BLaER1 (cell line): ENCODE data around the gene VOPP1.

Source experiments
- H3K27ac ChIP-seq: shearing (Covaris generic); formaldehyde crosslinking; 2 replicates; pipeline ENCODE4 v1.8.1; 2022
- H3K27me3 ChIP-seq: shearing (Covaris generic); formaldehyde crosslinking; 2 replicates; pipeline ENCODE4 v1.8.1; 2022
- H3K36me3 ChIP-seq: shearing (Covaris generic); formaldehyde crosslinking; 2 replicates; pipeline ENCODE4 v1.8.1; 2022
- H3K4me1 ChIP-seq: shearing (Covaris generic); formaldehyde crosslinking; 2 replicates; pipeline ENCODE4 v1.8.1; 2022
- H3K4me2 ChIP-seq: shearing (Covaris generic); formaldehyde crosslinking; 2 replicates; pipeline ENCODE4 v1.8.1; 2022
- H3K4me3 ChIP-seq: shearing (Covaris generic); formaldehyde crosslinking; 2 replicates; pipeline ENCODE4 v1.8.1; 2022
- H3K9ac ChIP-seq: shearing (Covaris generic); formaldehyde crosslinking; 2 replicates; pipeline ENCODE4 v1.8.1; 2022
- H3K9me3 ChIP-seq: shearing (Covaris generic); formaldehyde crosslinking; 2 replicates; pipeline ENCODE4 v1.8.1; 2022
- H4K20me1 ChIP-seq: shearing (Covaris generic); formaldehyde crosslinking; 2 replicates; pipeline ENCODE4 v1.8.1; 2022
- Cebpa-rat ChIP-seq: shearing (Covaris generic); IDR thresholded peaks from 2 replicates; pipeline ENCODE4 v1.8.1; 2022

The VOPP1 gene

DNA sequence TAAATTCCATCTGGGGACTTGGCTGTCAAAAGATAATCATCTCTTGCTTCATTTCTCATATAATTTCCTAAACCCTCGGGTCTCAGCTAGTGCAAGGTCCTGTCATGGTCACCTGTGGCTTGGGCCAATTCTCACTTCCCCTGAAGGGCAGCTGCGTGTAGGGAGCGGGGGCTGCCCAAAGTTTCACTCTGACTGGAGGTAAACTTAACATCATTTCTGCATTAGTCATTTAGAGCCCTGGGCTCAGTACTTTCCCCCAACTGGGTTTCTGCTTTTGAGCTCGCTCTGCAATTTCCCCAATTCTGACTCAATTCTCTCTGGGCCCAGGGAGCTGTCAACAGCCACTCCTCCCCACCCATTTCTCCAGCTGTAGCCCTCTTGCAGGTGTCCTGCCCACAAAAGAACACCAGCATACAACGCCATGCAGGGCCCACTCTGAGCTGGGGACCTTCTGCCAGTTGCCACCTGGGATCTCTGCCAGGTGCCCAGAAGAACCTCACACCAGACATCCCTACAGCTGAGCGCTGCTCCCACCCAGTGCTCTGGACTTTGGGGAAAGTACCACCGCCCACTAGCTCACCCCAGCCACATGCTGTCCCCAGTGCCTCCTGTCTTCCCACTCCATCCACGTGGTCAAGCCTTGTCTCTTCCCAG is 37.9 kb downstream of the VOPP1 start:
- H3K4me2 ChIP-seq = peak overlapping the region; percentile 95
- H3K4me3 ChIP-seq = peak overlapping the region; percentile 46
- TF ChIP-seq Cebpa-rat = 0 out of 2 replicates have a peak, but pooled peaks have one; percentile 37
- peaks cover 59% of the 10 kb centered on the region for H4K20me1 ChIP-seq
- no peaks in the 10 kb centered on the region; the same call in 1 of the 2 replicates for H3K9me3 ChIP-seq
- no peaks in the 10 kb centered on the region for H3K27me3 ChIP-seq
- peaks cover 88% of the 10 kb centered on the region for H3K4me1 ChIP-seq
- H3K27ac ChIP-seq = peak overlapping the region; percentile 93
- H3K9ac ChIP-seq = peak overlapping the region; percentile 72
- no peaks in the 10 kb centered on the region for H3K36me3 ChIP-seq

DNA sequence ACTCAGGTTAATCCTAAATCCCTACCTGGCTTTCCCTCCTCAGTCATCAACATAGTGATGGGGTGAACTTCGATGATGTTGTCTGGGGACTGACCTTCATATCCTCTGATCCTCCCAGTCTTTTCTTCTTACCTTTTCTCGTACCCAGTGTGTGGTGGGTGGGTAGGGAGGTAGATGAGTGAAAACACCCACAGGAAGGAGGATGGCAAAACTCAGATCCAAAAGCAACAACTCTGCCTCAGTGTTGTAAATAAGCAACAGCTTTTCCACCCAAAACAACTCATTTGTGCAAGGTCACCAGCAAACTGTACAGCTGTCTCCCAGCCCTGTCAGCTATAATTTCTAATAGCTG is 38.6 kb downstream of the VOPP1 start:
- H3K4me1 ChIP-seq = peaks cover 84% of the 10 kb centered on the region
- no peaks in the 10 kb centered on the region for H3K27me3 ChIP-seq
- peak overlapping the region; percentile 38; the same call in 1 of the 2 replicates for H3K4me3 ChIP-seq
- H3K9ac ChIP-seq = peak overlapping the region; percentile 72; the same call in 1 of the 2 replicates
- H3K36me3 ChIP-seq = no peaks in the 10 kb centered on the region
- no peak for TF ChIP-seq Cebpa-rat
- peaks cover 65% of the 10 kb centered on the region for H4K20me1 ChIP-seq
- peak overlapping the region; percentile 93 for H3K27ac ChIP-seq
- H3K9me3 ChIP-seq = no peaks in the 10 kb centered on the region; the same call in 1 of the 2 replicates
- peak overlapping the region; percentile 95 for H3K4me2 ChIP-seq

DNA sequence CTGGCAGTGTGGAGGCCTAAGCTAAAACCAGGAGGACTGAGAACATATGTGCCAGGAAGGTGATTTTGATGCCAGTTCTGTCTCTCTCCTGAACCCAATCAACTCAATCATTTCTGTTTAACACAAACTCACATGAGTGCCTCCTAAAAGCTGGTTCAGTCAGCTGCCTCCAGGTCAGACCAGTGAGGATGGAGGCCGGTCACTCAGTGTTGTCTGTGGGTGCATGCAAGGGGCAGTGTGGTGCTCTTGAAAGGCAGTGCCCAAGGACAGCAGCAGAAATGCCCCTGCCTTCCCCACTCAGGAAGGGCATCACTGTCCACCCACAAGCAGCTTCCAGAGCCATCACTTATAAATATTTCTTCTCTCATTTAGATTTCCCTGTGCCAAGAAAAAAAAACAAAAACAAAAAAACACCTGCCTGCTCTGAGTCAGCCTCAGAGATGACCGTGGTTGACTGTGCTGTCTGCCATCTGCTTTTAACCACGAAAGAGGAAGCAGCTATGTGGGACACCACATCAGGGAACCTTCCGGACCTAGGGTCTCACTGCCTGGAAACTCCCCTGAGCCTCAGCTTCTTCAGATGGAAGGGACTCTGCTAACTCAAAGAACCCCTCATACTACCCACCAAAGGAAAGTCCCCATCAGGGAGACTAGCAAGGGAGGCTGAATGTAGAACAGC is 39.1 kb downstream of the VOPP1 start:
- Histone ChIP-seq H4K20me1 (peaks cover 68% of the 10 kb centered on the region), H3K36me3 (no peaks in the 10 kb centered on the region), H3K4me2 (peak overlapping the region; percentile 95), H3K27me3 (no peaks in the 10 kb centered on the region), H3K4me3 (peak overlapping the region; percentile 49; the same call in 1 of the 2 replicates), H3K9ac (peak overlapping the region; percentile 72; the same call in 1 of the 2 replicates), H3K4me1 (peaks cover 83% of the 10 kb centered on the region), H3K27ac (peak overlapping the region; percentile 93), H3K9me3 (no peaks in the 10 kb centered on the region; the same call in 1 of the 2 replicates)
- TF ChIP-seq Cebpa-rat = no peak

DNA sequence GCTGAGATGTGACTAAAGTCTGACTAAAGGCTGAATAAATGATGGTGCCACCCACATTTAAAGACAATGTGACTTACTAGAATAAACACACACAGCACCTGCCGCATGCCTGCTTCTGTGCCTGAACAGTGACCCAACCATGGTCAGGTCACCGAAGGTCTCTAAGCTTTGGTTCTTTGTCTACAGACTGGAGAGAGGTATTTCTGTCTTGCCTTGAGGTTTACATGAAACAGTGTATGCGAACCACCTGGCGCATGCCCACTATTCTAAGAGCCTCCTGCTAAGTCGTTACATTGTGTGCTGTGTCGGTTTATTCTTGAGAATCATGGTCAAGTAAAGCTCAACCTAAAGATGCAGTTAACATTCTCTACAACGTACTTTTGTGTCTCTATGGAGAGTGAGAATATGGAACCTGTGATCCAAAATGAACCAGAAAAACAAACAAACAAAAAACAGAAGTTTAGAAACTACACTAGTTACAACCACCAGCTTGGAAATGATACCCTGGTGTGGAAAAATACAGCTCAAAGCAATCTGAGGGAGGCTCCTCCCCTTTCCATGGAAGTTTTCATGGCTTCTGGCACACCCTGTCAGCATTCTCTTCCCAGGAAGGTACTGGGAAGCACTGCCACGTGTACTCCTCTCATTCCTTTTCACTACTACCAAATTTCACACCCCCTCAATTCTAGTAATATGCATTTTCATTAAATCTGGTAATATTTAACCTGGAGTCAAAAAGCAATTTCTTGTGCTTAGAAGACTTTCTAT is 40.0 kb downstream of the VOPP1 start:
- Histone ChIP-seq H3K27me3 (no peaks in the 10 kb centered on the region), H3K36me3 (no peaks in the 10 kb centered on the region), H4K20me1 (peaks cover 66% of the 10 kb centered on the region), H3K9me3 (no peaks in the 10 kb centered on the region; the same call in 1 of the 2 replicates), H3K9ac (peak overlapping the region; percentile 52; the same call in 1 of the 2 replicates), H3K4me1 (peaks cover 81% of the 10 kb centered on the region), H3K4me3 (no peak overlapping the region), H3K4me2 (peak overlapping the region; percentile 95), H3K27ac (peak overlapping the region; percentile 84)
- no peak for TF ChIP-seq Cebpa-rat

DNA sequence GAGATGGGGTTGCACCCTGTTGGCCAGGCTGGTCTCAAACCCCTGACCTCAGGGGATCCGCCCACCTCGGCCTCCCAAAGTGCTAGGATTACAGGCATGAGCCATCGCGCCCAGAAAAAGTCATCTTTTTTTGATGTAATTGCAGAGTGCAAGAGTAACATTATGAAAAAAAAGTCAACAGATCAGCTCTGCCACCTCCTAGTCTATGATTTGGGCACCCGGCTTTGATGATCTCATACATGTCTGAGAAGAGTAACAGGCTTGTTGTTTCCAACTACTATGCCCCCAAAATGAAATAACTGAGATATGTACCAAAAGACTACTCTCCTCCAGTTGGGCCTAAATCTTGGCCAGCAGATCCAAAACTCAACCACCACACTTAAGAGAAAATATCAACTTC is 40.8 kb downstream of the VOPP1 start:
- H3K27ac ChIP-seq = no peak overlapping the region
- peaks cover 81% of the 10 kb centered on the region for H3K4me1 ChIP-seq

DNA sequence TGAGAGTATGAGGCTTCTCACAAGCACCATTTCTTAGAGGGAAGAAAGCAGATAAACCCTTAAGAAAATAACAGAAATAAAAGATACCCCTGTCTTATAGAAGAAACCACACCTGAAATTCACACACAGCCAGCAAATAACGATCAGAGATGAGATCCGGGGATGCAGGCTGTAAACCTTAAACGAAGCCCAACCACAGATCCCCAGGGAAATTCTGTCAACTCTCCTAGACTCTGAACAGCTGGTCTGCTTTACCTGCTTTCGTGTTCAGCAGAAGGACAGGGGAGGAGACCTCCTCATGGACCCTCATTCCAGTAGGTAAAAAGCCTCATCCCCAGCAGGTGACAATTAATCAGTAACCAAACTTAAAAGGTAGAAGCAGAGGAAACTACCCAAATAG is 45.0 kb downstream of the VOPP1 start:
- Histone ChIP-seq H3K27me3 (no peaks in the 10 kb centered on the region), H3K27ac (no peak overlapping the region; the same call in 1 of the 2 replicates), H3K36me3 (no peaks in the 10 kb centered on the region; the same call in 1 of the 2 replicates), H3K4me3 (no peak overlapping the region), H4K20me1 (peaks cover 68% of the 10 kb centered on the region), H3K9me3 (no peaks in the 10 kb centered on the region; the same call in 1 of the 2 replicates), H3K4me2 (peak overlapping the region; percentile 72), H3K4me1 (peaks cover 57% of the 10 kb centered on the region), H3K9ac (no peak overlapping the region; the same call in 1 of the 2 replicates)
- no peak for TF ChIP-seq Cebpa-rat

More for the DNA sequence above, 40.8 kb downstream of the VOPP1 start:
- H3K27me3 ChIP-seq = no peaks in the 10 kb centered on the region
- no peak overlapping the region for H3K4me3 ChIP-seq
- H3K36me3 ChIP-seq = no peaks in the 10 kb centered on the region
- H3K4me2 ChIP-seq = peak overlapping the region; percentile 95
- H3K9me3 ChIP-seq = no peaks in the 10 kb centered on the region; the same call in 1 of the 2 replicates
- TF ChIP-seq Cebpa-rat = no peak
- H3K9ac ChIP-seq = no peak overlapping the region
- H4K20me1 ChIP-seq = peaks cover 68% of the 10 kb centered on the region

DNA sequence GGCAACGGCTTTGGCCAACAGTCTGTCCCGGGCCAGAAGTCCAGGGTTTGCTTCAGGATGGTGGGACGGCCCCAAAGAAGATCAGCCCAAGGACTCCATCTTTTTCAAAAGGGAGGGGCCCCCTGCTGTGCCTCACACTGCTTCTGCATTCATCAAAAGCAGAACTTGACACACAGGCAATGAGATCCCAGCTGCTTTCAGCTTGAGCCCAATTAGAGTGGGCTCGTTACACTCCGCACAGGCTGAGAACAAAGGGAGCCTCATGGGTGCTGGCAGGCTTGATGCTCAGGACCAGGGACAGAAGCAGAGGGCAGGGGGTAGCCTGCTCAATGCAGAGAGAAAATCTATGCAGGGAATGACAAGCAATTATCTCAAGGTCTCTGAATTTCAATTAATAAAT is 45.5 kb downstream of the VOPP1 start:
- Histone ChIP-seq H3K9me3 (no peaks in the 10 kb centered on the region; the same call in 1 of the 2 replicates), H4K20me1 (peaks cover 70% of the 10 kb centered on the region), H3K36me3 (no peaks in the 10 kb centered on the region; the same call in 1 of the 2 replicates), H3K4me3 (no peak overlapping the region), H3K4me2 (peak overlapping the region; percentile 72), H3K9ac (no peak overlapping the region; the same call in 1 of the 2 replicates), H3K4me1 (peaks cover 57% of the 10 kb centered on the region), H3K27ac (no peak overlapping the region; the same call in 1 of the 2 replicates), H3K27me3 (no peaks in the 10 kb centered on the region)
- no peak for TF ChIP-seq Cebpa-rat

DNA sequence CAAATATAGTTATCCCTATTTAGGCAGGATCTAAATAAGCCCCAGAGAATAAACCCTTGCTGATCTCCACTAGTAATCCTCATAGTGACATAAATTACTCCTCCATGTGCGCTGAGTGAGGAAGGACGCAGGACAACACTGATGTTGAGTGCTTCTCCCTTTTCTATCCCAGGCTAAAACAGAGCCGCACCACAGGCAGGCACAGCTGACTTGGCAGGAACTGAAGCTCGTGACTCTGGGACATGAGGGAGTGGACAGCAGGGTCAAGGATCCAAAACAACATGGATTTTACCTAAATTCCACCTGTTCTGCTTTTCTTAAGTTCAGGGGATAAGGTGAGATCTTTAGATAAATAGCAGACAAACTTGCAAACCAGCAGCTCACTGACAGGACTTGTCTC is 46.0 kb downstream of the VOPP1 start:
- no peak for TF ChIP-seq Cebpa-rat
- Histone ChIP-seq H3K27ac (no peak overlapping the region), H3K9ac (no peak overlapping the region), H3K4me3 (no peak overlapping the region), H3K27me3 (no peaks in the 10 kb centered on the region), H3K36me3 (no peaks in the 10 kb centered on the region; the same call in 1 of the 2 replicates), H3K9me3 (no peaks in the 10 kb centered on the region; the same call in 1 of the 2 replicates), H4K20me1 (peaks cover 74% of the 10 kb centered on the region), H3K4me2 (peak overlapping the region; percentile 72), H3K4me1 (peaks cover 55% of the 10 kb centered on the region)

DNA sequence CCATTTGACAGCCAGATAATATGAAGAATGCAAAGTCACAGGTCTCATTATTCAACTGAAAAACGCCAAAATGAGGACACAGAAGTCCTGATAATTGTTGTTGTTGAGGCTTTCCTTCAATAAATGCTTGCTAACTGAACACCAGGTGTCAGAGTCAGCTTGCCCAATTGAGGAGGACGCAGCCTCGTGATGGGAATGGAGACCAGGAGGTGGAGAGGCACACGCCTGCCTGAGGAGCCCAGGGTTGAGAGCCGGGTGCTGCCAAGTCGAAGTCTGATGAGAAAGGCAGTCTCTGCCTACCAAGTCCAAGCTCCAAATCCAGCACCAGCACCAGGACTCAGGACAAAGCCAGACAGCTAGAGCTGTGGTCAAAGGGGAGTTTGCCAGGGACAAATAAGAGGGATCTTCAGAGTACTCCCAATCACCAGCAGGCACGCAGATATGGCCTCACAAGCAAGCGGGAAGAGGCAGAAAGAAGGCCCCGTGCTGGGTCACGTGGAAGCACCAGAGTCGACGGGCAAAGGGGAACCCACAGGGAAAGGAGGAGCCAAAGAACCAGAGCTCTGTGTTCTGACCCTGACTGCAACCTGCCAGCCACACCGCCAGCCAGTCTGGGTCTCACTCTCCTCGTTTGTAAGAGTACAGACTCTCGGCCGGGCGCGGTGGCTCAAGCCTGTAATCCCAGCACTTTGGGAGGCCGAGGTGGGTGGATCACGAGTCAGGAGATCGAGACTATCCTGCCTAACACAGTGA is 47.6 kb downstream of the VOPP1 start:
- H3K4me3 ChIP-seq = no peak overlapping the region
- no peaks in the 10 kb centered on the region for H3K9me3 ChIP-seq
- H3K27me3 ChIP-seq = no peaks in the 10 kb centered on the region
- H3K9ac ChIP-seq = no peak overlapping the region
- H3K27ac ChIP-seq = no peak overlapping the region
- H3K4me2 ChIP-seq = no peak overlapping the region
- no peak for TF ChIP-seq Cebpa-rat
- H4K20me1 ChIP-seq = peaks cover 87% of the 10 kb centered on the region
- peaks cover 9% of the 10 kb centered on the region for H3K36me3 ChIP-seq
- peaks cover 45% of the 10 kb centered on the region for H3K4me1 ChIP-seq
